Stimulated activated CD4-positive, alpha-beta T cell treated with anti-CD3 and anti-CD28 coated beads, Interleukin-2, amount 100 ng/mL, for 48 hours (primary cell): ENCODE results near the gene MMP8.
"Not testable (repeated sequence)": the region's sequence is repeated elsewhere in the genome, so short reads cannot be mapped to it uniquely, and the experiment has no call there.

Experiments
- DNase-seq, 2 donors: peaks; one replicate each; pipeline ENCODE4 v3.0.0-alpha.2; 2020

Gene MMP8

GRCh38 chr11:102724904-102725500 is at the start of gene MMP8:
MMP8 (minus strand) TSS chr11:102724954; CDS start chr11:102724855, 99 bp downstream.
- DNase-seq, result no peak

- DNase-seq, result no peak
These were observed 48.6 kb upstream of the MMP8 start for GRCh38 chr11:102773386-102773785.

- no peak for DNase-seq
These were observed 46.6 kb upstream of the MMP8 start for GRCh38 chr11:102771351-102771750.

GRCh38 chr11:102770191-102770590 is 45.4 kb upstream of the MMP8 start:
- no peak for DNase-seq

GRCh38 chr11:102767800-102768199 is 43.0 kb upstream of the MMP8 start:
- no peak for DNase-seq

- DNase-seq, result no peak
These were observed 38.7 kb upstream of the MMP8 start for GRCh38 chr11:102763440-102763839.

- DNase-seq, result no peak
These were observed 37.6 kb upstream of the MMP8 start for GRCh38 chr11:102762361-102762767.

GRCh38 chr11:102761646-102762238 is 37.0 kb upstream of the MMP8 start:
- DNase-seq, result no peak

GRCh38 chr11:102760344-102761035 is 35.7 kb upstream of the MMP8 start:
- DNase-seq, result no peak

GRCh38 chr11:102757823-102758549 is 33.2 kb upstream of the MMP8 start:
- DNase-seq, result no peak

GRCh38 chr11:102753267-102753666 is 28.5 kb upstream of the MMP8 start:
- no peak for DNase-seq

- DNase-seq, result no peak
These were observed 26.9 kb upstream of the MMP8 start for GRCh38 chr11:102751673-102752072.

- no peak for DNase-seq
These were observed 24.5 kb upstream of the MMP8 start for GRCh38 chr11:102749101-102749722.

- not testable (repeated sequence) for DNase-seq
These were observed 22.2 kb upstream of the MMP8 start for GRCh38 chr11:102746746-102747578.

- no peak for DNase-seq
These were observed 9.9 kb upstream of the MMP8 start for GRCh38 chr11:102734650-102735049.

- peak; percentile 55 to 62 for DNase-seq
These were observed 8.6 kb upstream of the MMP8 start for GRCh38 chr11:102733232-102733875.

GRCh38 chr11:102730944-102731343 is 6.2 kb upstream of the MMP8 start:
- DNase-seq, result not testable (repeated sequence)

GRCh38 chr11:102729849-102730815 is 5.4 kb upstream of the MMP8 start:
- no peak for DNase-seq

- no peak for DNase-seq
These were observed 3.1 kb upstream of the MMP8 start for GRCh38 chr11:102727890-102728289.

GRCh38 chr11:102722821-102723220 is 1.9 kb downstream of the MMP8 start:
- DNase-seq, result no peak
